ENCODE data around the gene RAB22A.

RAB22A gene

DNA sequence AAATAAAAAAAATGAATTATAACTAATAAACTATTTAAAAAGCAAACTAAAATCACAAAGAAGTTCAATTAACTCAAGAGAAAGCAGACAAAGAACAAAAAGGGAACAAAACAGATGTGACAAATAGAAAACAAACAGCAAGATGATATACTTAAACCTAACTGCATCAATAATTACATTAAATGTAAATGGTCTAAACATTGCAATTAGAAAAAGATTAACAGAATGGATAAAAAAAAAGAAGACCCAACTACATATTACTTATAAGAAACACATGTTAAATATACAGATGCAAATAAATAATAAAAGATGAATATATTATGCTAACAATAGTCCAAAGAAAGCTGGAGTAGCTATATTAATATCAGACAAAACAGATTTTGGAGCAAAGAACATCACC is 35.1 kb upstream of the RAB22A start:
- H3K4me1 ChIP-seq (ENCODE audit: insufficient read depth, poor library complexity, severe bottlenecking): no peaks in the 10 kb centered on the region
- H3K27ac ChIP-seq (ENCODE audit: poor library complexity, severe bottlenecking): no peak overlapping the region
- no peaks in the 10 kb centered on the region for H3K27me3 ChIP-seq (ENCODE audit: insufficient read depth, poor library complexity, severe bottlenecking)
- ATAC-seq (ENCODE audit: low read depth): no peak
- TF ChIP-seq, protein P1, sequence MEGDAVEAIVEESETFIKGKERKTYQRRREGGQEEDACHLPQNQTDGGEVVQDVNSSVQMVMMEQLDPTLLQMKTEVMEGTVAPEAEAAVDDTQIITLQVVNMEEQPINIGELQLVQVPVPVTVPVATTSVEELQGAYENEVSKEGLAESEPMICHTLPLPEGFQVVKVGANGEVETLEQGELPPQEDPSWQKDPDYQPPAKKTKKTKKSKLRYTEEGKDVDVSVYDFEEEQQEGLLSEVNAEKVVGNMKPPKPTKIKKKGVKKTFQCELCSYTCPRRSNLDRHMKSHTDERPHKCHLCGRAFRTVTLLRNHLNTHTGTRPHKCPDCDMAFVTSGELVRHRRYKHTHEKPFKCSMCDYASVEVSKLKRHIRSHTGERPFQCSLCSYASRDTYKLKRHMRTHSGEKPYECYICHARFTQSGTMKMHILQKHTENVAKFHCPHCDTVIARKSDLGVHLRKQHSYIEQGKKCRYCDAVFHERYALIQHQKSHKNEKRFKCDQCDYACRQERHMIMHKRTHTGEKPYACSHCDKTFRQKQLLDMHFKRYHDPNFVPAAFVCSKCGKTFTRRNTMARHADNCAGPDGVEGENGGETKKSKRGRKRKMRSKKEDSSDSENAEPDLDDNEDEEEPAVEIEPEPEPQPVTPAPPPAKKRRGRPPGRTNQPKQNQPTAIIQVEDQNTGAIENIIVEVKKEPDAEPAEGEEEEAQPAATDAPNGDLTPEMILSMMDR (IDR thresholded peaks at IDR 0.05; ENCODE audit: poor library complexity, severe bottlenecking): no peak
- DNase-seq (ENCODE audit: low spot score): no peak
- peaks cover 11% of the 10 kb centered on the region for H3K9me3 ChIP-seq (ENCODE audit: severe bottlenecking)
- peaks cover 49% of the 10 kb centered on the region for H3K36me3 ChIP-seq (ENCODE audit: low read depth)
- H3K4me3 ChIP-seq (ENCODE audit: severe bottlenecking): no peak overlapping the region

DNA sequence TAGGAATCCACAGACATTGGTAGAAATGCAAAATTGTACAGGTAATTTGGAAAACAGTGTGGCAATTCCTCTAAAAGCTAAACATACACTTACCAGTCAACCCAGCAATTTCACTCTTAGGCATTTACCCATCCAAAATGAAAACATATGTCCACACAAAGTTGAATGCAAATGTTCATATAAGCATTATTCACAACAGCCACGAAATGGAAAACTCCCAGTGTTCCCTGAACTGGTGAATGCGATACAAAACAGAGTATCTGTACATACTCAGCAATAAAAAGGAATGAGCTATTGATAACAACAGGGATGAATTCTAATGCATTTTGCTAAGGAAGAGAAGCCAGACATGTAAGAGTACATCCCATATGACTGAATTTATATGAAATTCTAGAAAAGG is 32.4 kb upstream of the RAB22A start:
- H3K4me1 ChIP-seq (ENCODE audit: insufficient read depth, poor library complexity, severe bottlenecking): no peaks in the 10 kb centered on the region
- peaks cover 32% of the 10 kb centered on the region for H3K36me3 ChIP-seq (ENCODE audit: low read depth)
- H3K4me3 ChIP-seq (ENCODE audit: severe bottlenecking): no peak overlapping the region
- ATAC-seq (ENCODE audit: low read depth) (no peak), DNase-seq (ENCODE audit: low spot score) (no peak)
- H3K27ac ChIP-seq (ENCODE audit: poor library complexity, severe bottlenecking): no peak overlapping the region
- TF ChIP-seq, protein P1 (IDR thresholded peaks at IDR 0.05; ENCODE audit: poor library complexity, severe bottlenecking): no peak
- peaks cover 11% of the 10 kb centered on the region for H3K9me3 ChIP-seq (ENCODE audit: severe bottlenecking)
- no peaks in the 10 kb centered on the region for H3K27me3 ChIP-seq (ENCODE audit: insufficient read depth, poor library complexity, severe bottlenecking)

DNA sequence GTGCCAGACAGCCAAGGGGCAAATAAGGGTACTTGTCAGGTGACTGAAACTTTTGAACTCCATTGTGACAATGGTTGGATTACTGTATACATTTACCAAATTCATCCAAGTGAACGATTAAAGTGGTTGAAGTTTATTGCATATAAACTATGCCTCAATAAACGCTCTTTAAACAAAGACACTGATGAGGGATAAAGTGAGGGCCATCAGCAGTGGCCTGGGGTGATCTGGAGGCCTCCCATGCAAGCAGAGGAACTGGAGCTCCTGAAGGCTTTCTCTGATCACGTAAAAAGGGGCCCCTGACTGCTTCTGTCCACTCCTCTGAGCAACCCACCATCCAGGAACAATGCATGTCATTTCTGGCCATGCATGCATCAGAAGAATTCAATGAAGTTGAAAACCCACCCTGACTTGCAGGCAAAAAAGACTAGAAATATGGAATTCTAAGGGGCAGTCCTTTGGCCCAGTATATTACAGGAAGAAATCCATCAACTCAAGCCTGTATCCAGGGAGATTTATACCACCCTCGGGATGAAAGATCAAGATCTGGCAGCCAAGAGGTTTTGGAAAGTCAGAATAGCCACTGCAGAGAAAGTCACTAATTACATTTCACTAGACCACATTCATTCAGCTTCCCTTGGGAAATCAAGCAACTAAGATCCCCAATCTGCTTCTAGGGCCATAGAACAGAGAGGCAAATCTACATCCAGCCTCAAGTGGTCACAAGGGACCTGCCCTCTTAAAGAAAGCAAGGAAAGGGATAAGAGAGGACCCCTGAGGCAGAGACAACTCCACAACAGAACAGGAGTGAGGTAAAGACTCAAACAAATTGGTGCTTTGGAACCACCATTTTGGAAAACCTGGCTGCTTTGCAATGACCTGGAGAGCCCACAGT is 31.7 kb upstream of the RAB22A start:
- Histone ChIP-seq H3K9me3 (ENCODE audit: severe bottlenecking) (peaks cover 11% of the 10 kb centered on the region), H3K27ac (ENCODE audit: poor library complexity, severe bottlenecking) (no peak overlapping the region), H3K36me3 (ENCODE audit: low read depth) (peaks cover 24% of the 10 kb centered on the region), H3K4me3 (ENCODE audit: severe bottlenecking) (no peak overlapping the region), H3K4me1 (ENCODE audit: insufficient read depth, poor library complexity, severe bottlenecking) (no peaks in the 10 kb centered on the region), H3K27me3 (ENCODE audit: insufficient read depth, poor library complexity, severe bottlenecking) (no peaks in the 10 kb centered on the region)
- TF ChIP-seq, protein P1 (IDR thresholded peaks at IDR 0.05; ENCODE audit: poor library complexity, severe bottlenecking): no peak
- ATAC-seq (ENCODE audit: low read depth): no peak
- no peak for DNase-seq (ENCODE audit: low spot score)

DNA sequence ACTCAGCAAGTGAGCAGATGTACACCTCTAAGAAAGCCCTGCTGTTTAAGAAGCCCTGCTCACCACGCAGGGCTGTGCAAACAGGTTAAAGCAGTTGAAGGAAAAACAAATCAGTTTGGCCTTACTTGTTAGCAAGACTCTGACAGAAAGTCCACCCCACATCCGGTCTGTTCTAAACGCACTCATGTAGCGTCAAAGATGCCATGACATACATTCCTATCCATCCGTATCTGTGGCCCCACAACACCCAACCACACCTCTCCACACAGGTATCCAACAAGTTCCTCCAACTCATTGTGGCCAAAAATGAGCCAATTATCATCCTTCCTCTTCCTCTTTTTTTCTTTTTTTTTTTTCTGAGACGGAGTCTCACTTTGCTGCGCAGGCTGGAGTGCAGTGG is 22.8 kb upstream of the RAB22A start:
- H3K9me3 ChIP-seq (ENCODE audit: severe bottlenecking): no peaks in the 10 kb centered on the region
- H3K36me3 ChIP-seq (ENCODE audit: low read depth): peaks cover 31% of the 10 kb centered on the region
- TF ChIP-seq, protein P1 (IDR thresholded peaks at IDR 0.05; ENCODE audit: poor library complexity, severe bottlenecking): no peak
- H3K4me1 ChIP-seq (ENCODE audit: insufficient read depth, poor library complexity, severe bottlenecking): peaks cover 2% of the 10 kb centered on the region
- no peak overlapping the region for H3K4me3 ChIP-seq (ENCODE audit: severe bottlenecking)
- ATAC-seq (ENCODE audit: low read depth): no peak; the same call in 2 of the 3 replicates
- H3K27me3 ChIP-seq (ENCODE audit: insufficient read depth, poor library complexity, severe bottlenecking): no peaks in the 10 kb centered on the region
- no peak for DNase-seq (ENCODE audit: low spot score)
- H3K27ac ChIP-seq (ENCODE audit: poor library complexity, severe bottlenecking): no peak overlapping the region

DNA sequence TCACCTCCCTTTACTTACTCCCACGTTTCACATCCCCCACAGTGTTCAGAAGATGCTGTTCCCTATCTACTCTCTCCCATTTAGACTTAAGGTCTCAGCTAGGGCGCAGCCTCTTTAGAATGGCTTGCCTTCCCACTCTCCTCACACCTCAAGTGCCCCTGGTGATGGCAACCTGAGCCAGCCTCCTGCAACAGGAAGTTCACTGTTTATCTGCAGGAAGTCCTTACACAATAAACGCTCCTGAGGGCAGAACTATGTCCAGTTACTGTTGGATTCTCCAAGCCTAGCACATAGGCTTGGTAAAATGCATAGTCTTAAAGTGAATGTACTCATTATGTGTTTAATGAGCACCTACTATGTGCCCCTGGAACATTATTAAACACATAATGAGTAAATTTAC is 21.9 kb upstream of the RAB22A start:
- TF ChIP-seq, protein P1 (IDR thresholded peaks at IDR 0.05; ENCODE audit: poor library complexity, severe bottlenecking): no peak
- Histone ChIP-seq H3K4me1 (ENCODE audit: insufficient read depth, poor library complexity, severe bottlenecking) (peaks cover 2% of the 10 kb centered on the region), H3K9me3 (ENCODE audit: severe bottlenecking) (no peaks in the 10 kb centered on the region), H3K27me3 (ENCODE audit: insufficient read depth, poor library complexity, severe bottlenecking) (no peaks in the 10 kb centered on the region), H3K4me3 (ENCODE audit: severe bottlenecking) (no peak overlapping the region), H3K36me3 (ENCODE audit: low read depth) (peaks cover 31% of the 10 kb centered on the region), H3K27ac (ENCODE audit: poor library complexity, severe bottlenecking) (no peak overlapping the region)
- DNase-seq (ENCODE audit: low spot score): no peak
- ATAC-seq (ENCODE audit: low read depth): 0 out of 3 replicates have a peak, but pooled peaks have one; percentile 20

Measured in RWPE2 (cell line).